GM21367 (cell line): Measurements from ENCODE around the gene MAP3K3.
A peak's percentile ranks its signal among the peaks of the same experiment; 100 is the strongest.

Source experiments
- ATAC-seq: cut with Tn5 transposase; IDR thresholded peaks from one replicate; pipeline ENCODE4 v1.9.1; 2021; ENCODE audit not compliant: unreplicated experiment

MAP3K3 gene

DNA sequence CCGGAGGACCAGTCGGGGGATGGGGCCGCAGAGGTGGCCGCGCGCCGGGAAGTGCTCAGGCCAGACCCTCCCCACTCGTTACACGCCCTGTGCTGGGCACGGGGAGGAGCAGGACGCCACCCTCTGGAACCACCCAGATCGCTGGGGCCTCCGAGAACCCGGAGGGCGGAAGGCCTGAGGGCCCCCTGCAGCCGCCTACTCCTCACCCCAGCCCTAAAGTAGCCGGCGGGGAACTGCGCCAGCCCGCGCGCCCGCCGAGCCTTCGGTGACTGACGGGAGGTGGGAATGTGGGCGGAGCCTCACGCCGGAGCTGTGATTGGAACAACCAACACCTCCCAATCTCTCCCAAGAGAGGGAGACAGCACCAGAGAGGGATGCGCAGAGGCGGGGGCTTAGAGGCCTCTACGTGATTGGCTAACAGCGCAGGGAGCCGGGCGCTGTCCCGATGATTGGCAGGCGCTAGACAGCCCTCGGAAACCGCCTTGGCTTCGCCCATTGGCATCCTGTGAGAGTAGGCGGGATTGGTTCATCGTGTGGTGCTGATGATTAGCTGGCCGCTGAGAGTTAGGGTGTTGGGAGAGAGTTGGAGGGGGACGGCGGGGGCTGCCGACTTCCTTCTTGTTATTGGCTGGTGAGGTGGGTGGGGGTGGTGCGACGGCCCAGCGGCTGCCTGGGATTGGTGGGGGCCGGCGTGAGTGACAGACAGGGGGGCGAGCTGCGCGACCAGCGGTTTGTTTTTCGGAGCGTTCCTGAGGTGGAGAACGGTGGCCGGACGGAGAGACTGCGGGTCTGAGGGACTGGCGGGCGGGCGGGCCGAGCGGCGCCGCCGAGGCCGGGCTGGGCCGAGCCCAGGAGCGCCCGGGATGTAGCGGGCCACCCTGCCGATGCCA is at the start of gene MAP3K3:
MAP3K3 (plus strand) TSS at position 734 of the 890 bp plus-strand sequence. CDS start 343 bp downstream, outside the sequence.
- peak; percentile 83 for ATAC-seq

DNA sequence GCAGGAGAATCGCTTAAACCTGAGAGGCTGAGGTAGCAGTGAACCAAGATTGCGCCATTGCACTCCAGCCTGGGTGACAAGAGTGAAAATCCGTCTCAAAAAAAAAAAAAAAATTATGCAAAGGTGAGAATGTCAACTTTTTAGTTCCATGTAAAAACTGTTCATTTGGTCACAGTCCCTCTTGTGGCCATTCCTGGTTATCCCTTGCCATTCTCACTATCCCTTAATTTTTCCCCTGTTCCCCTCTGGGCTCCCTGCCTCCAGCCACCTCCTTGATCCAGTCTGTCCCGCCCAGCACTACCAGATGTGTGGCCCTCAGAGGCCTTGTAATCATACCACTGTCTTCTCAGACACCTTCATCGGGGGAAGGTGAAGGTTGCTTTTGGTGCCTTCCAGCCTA is 48.6 kb upstream of the MAP3K3 start:
- ATAC-seq = no peak

DNA sequence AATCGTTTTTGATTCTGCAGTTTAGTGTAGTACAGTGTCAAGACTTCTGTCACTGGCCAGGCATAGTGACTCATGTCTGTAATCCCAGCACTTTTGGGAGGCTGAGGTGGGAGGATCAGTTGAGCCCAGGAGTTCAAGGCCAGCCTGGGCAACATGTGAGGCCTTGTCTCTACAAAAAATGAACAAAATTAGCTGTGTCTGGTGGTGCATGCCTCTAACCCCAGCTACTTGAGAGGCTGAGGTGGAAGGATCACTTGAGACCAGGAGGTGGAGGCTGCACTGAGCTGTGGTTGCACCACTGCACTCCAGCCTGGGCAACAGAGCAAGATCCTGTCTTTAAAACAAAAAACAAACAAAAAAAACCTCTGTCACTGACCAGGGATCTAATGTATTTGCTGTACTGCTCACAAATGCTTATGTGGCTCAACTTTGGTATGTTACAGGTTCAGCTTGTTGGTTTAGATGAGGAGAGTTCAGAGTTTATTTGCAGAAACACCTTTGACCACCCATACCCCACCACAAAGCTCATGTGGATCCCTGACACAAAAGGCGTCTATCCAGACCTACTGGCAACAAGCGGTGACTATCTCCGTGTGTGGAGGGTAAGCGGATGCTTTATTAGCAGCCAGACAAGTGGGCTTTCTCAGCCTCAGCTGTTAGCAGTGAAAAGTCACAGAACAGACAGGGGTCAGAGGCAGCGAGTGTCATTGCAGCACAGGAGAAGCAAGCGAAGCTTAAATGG is 44.0 kb upstream of the MAP3K3 start:
- no peak for ATAC-seq

DNA sequence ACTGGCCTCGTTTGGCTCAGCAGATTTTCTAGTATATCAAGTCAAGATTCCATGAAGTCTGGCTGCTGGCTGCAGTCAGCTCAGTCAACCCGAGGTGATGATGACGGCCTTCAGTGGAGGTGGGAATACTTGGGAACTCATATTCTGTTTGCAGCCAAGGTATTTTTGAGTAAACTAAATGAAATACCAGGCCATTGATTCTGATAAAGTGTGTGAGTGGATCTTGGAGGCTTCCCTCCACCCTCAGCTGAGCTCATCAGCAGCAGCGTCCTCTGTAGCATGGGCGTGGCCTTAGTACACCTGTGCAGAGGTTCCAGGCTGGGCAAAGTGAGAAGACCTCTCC is 43.5 kb upstream of the MAP3K3 start:
- no peak for ATAC-seq

DNA sequence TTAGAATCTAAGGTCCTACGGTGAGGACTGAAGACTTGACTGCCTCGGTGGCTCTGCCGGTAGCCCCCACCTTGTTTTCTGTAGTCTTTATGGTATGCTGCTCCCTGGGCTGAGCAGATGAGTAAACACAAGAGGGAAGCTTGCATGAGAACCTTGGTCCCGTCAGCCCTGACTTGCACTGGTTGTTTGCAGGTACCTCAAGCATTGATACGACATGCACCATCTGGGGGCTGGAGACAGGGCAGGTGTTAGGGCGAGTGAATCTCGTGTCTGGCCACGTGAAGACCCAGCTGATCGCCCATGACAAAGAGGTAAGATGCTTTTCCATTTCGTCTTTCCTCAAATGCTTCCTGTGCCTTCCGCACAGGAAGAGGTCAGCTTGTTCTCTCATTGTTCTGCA is 42.6 kb upstream of the MAP3K3 start:
- ATAC-seq = no peak

DNA sequence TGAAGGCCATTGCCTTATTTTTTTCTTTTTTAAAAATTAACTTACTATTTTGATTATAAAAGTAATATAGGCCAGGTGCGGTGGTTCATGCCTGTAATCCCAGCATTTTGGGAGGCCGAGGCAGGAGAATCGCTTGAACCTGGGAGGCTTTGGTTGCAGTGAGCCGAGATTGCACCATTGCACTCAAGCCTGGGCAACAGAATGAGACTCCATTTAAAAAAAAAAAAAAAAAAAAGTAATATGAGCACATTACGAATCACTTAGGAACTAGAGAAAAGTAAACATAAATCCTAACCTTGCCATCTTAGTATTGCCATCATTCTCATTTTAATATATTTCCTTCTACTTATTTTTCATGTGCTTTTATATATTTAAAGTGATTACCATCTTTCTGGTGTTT is 34.4 kb upstream of the MAP3K3 start:
- ATAC-seq = no peak

DNA sequence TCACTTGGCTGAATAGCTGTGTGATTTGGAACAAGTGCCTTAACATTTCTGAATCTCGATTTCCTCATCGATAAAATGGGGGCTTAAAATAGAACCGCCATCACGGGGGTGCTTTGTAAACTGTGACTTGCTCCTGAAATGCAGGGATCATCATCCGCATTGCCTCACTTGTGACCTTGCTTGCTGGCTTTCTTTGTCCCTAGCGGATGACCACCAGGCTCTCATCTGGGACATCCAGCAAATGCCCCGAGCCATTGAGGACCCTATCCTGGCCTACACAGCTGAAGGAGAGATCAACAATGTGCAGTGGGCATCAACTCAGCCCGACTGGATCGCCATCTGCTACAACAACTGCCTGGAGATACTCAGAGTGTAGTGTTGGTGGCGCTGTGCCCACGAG is 33.4 kb upstream of the MAP3K3 start:
- no peak for ATAC-seq

DNA sequence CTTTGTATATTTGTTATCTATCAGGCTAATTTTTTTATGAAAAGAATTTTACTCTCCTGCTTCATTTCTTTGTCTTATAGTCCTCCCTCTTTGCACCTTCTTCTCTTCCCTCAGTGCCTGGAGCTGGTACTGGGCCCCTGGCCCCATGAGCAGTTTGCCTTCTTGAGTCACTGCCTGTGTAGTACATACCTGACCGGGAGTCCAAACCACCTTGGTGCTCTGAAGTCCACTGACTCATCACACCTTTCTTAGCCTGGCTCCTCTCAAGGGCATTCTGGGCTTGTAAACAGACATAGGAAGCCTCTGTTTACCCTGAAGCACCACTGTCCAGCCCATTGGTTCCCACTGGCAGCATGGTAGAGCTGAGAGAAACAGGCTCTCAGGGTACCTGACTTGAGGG is 32.6 kb upstream of the MAP3K3 start:
- no peak for ATAC-seq

DNA sequence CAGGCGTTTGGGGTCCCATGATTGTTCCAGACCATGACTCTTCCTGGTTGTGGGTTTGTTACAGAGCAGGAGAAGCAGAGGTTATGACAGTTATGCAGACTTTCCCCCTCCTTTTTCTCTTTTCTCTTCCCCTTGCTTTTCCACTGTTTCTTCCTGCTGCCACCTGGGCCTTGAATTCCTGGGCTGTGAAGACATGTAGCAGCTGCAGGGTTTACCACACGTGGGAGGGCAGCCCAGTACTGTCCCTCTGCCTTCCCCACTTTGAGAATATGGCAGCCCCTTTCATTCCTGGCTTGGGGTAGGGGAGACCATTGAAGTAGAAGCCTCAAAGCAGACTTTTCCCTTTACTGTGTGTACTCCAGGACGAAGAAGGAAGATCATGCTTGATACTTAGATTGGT is 29.4 kb upstream of the MAP3K3 start:
- no peak for ATAC-seq

DNA sequence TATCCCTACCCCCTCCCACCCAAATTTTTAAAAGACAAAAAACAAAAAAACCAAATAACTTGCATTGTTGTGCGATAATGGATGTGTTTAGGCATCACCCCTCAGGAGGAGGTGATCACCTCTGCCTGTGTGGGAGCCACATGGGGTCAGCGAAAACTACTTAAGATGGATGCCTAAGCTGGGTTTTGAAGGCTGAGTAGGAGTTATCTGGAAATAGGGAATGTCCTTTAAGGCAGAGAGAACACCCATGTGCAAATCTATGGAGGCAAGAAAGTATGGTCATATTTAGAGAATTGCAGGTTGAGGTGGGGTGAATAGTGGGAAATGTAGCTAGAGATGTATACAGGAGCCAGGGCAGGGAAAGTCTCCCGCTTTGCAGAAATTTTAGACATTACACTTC is 27.1 kb upstream of the MAP3K3 start:
- no peak for ATAC-seq

DNA sequence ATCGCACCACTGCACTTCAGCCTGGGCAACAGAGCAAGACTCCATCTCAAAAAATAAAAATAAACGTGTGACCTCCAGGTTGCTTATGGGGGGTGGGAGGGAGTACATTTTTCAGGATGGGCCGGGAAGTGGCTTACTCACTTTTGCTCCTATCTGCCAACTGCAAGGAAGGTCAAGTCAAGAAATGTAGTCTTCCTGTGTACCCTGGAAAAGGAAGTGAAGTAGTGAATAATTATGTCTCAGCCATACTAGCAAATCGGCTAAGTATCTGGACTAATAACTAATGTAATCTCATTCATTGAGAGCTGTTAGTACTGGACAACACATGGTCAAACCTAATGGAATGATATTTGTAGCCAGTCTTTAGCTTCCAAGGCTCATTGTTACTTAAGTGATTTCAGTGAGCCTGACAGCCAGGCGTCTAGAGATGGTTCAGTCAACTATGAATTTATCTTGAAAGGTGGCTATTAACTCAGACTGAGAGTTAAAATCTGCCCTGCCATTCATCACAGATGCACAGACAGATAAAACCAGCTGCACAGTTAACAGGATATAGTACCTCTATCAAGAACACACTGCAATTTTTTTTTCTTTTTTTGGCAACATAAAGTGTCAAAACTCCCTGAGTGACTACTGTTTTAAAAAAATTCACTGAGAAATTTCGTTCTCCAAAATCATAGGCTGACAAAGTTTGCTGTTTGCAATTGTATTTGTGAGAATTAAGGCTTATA is 25.2 kb upstream of the MAP3K3 start:
- no peak for ATAC-seq

DNA sequence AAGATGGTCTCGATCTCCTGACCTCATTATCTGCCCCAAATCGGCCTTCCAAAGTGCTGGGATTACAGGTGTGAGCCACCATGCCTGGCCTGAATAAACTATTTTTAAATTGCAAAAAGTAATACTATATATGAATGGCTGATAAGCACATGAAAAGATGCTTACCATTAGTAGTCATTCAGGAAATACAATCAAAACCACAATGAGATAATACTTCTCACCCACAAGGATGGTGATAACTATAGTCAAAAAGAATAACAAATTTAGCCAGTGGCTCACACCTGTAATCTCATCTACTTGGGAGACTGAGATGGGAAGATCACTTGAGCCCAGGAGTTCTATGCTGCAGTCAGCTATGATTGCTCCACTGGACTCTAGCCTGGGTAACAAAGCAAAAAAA is 23.9 kb upstream of the MAP3K3 start:
- no peak for ATAC-seq

DNA sequence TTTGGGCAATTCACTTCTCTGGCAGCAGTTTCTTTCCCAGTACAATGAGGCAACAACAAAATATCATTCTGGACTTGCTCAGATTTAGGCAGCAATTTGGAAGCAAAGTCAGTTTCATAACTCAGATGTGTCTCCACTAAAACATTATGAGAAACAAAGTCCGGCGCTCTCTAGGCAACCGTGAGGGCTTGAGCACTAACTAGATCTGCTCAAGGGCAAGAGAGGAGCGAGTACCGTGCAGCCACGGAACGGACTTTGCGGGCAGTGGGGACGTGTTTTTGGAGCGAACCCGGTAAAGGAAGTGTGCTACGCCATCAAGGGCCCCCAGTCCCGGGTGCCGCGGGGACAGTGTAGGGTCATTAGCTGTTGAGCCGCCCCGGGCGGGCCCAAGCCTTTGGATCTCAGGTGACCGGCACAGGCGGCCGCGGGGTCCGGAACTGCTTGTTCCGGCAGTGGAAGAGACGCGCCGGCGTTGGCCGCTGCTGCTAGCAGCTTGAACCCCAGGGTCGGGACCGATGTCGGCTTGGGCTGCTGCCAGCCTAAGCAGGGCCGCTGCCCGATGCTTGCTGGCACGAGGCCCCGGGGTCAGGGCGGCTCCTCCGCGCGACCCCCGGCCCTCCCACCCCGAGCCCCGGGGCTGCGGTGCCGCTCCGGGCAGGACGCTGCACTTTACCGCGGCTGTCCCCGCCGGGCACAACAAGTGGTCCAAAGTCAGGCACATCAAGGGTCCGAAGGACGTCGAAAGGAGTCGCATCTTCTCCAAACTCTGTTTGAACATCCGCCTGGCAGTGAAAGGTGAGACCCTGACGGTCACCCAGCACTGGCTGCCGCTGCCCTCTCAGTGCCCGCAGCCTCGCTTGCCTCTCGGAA is 21.4 kb upstream of the MAP3K3 start, which contains the start of gene TACO1:
TACO1 (plus strand) TSS at position 327 of the 870 bp plus-strand sequence; CDS start at position 516, 189 bp downstream.
- ATAC-seq = peak; percentile 82

DNA sequence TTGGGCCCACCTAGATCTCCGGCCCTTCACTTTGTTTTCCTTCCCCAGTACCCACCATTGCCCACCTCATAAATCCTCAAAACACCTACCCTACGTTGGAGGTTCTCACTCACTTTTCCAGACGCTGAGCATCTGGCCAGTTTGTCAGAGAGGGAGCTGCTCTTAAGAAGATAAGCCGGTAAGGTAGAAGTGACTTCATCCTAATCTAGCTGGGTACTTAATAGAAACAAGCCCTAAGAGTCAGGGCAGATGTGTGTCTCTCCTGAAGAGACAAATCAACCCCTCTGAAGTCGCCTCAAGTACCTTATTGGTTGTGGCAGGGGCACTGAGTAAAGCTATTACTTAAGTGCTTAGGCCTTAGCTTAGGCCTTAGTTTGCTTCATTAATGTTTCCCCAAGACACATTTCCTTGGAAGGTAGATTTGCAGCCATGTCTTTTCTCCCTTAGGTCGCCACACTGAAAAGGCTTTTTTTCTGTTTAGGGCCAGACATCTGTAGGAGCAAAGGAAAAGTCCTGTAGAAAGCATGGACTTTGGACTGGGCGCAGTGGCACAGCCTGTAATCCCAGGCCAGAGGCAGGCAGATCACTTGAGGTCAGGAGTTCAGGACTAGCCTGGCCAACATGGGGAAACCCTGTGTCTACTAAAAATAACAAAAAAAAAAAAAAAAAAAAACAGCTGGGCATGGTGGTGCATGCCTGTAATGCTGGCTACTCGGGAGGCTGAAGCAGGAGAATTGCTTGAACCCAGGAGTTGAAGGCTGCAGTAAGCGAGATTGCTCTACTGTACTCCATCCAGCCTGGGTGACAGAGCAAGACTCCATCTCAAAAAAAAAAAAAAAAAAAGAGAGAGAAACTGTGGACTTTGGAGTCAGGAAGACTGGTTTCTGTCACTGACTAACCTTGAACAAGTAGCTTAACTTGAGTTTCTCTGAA is 20.5 kb upstream of the MAP3K3 start:
- ATAC-seq = no peak

DNA sequence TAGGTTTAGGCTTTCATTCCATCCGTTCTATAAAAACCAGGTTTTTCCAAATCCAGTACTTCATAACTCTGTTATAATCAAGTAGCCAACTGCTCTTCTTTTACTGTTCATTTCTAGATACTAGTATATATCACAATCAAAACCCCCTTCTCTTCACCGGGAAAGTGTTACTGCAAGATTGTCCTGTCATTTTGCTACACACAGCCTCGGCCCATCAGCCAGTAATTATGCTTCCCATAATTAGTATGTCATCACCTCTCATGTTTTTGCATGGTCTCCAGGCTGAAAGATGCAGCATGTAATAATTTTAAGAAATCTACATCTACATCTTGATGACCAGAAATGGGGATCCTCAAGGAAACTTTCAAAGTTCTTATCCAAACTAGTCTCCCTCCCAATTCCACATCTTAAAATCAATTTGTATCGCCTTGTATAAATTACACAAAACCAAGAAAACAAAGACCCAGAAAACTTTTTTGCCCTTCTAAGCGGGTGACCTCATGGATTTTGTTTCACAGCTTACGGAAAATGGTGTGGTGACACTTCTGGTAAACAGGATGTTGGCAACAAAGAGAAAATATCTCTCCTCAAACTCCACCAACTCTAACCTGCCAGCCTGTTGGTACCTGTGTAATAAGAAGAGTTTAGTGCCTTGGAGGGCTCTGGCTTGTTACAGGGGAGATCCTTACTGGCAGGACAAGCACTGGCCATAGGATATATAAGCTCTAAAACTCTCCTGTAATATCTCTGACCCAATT is 12.2 kb upstream of the MAP3K3 start:
- ATAC-seq = no peak

DNA sequence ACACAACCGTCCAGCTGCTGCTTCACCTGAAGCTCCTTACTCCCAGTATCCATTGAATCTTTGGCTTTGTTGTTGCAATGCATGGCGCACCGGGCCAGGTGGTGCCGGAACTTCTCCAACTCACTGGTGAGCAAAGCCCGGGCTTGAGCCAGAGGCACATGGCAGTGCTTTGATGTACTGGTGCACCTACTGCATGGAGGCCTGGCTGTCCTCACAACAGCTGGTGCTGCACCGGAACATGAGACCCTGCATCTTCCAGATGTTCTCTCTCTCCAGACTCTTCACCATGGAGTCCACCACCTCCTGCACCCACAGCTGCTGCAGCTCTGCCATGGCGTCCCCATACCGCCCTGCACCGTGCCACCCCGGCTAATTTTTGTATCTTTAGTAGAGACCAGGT is 11.4 kb upstream of the MAP3K3 start:
- ATAC-seq = no peak

DNA sequence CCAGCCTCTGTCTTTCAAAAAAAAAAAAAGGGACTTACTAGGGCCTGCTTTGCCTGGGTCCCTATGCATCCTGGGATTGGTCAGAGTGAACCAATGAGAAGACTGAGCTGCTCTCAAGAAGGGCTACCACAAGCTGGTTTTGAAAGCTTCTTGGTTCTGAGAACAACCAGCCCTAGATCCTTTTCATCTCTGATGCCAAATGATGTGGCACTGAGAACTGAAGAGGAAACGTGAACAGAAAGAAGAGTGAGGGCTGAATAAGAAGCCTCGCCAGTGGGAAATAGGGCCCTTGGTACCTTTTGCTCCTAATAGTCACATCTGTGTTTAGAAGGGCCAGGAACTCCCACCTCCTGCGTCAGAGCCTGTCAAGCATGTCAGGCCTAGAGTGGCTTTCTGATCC is 10.9 kb upstream of the MAP3K3 start:
- no peak for ATAC-seq

DNA sequence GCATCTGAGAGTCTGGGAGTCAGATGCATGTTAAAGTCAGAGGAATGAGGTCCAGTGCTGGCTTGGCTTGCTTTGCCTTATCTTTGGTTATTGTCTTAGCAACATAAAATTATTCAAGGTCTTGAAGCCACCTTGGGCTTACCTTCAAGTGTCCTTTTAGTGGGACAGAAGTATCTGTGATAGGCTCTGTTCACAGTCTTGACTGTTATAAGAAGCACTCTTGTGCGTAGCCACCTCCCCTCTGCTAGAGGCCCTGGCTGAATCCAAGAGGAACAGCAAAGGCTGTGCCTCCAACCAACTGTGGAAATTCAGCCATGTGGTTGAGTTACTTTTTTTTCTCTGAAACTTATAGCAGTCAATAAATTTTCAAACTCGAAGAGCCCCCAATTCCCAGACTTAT is 8.6 kb upstream of the MAP3K3 start:
- ATAC-seq = no peak

DNA sequence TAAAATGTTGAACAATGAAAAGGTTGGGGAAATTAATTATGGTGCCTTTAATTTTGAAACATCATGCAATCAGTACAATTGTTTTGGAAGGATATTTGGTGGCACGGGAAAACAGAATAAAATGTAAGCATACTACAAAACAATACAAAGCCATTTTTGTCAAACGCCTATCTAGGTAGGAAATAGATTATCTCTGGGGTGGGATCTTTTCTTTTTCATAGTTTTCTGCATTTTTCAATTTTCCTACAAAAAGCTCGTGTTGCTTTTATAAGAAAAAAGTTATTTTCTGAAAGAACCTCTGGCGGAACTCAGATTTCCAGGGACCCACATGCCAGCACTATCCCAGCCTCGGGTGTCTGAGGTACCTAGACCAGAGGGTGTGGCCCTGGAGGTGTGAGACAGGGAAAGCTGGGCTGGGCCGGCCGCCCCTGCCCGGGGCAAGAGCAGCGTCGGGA is 961 bp upstream of the MAP3K3 start:
- no peak for ATAC-seq
